HEK293 (cell line): ENCODE data around the gene CLNK.

Experiments used
- CTCF ChIA-PET: fragments of 350-600 bp; formaldehyde crosslinking; extraction: SDS; loops from one replicate; lab custom pipeline; 2021; ENCODE audit warnings: antibody characterized with exemption; lab: Yijun Ruan, JAX
- POLR2A ChIA-PET: fragments of 300-600 bp; formaldehyde crosslinking; extraction: SDS; loops from one replicate; lab custom pipeline; 2020; ENCODE audit warnings: antibody characterized with exemption, inconsistent platforms; lab: Yijun Ruan, JAX
- H3K27ac ChIP-seq: fragments of 200-500 bp; sonication (Bioruptor generic); 2 replicates; pipeline ENCODE4 v1.5.1; 2014; ENCODE audit warnings: low read depth, low read length, control low read depth, inconsistent platforms; ENCODE audit errors: extremely low read depth
- H3K36me3 ChIP-seq, 2 experiments: fragments of 200-500 bp in 1 of 2; sonication (Bioruptor generic) in 1 of 2; 1 replicate in 1 of 2; 2 replicates in 1 of 2; pipeline ENCODE4 v1.5.1; 2014 to 2017; ENCODE audit warnings: inconsistent platforms in 2 of 2, low read length in 2 of 2; ENCODE audit not compliant: control insufficient read depth in 2 of 2, insufficient read depth in 1 of 2
- H3K4me1 ChIP-seq: fragments of 200-500 bp; sonication (Bioruptor generic); 2 replicates; pipeline ENCODE4 v1.5.1; 2014; ENCODE audit warnings: mild to moderate bottlenecking, low read length, inconsistent platforms; ENCODE audit not compliant: control insufficient read depth, insufficient read depth
- H3K4me3 ChIP-seq: 2 replicates; pipeline ENCODE4 v1.5.1; 2011; ENCODE audit warnings: low read depth, mild to moderate bottlenecking, control low read depth, low read length, moderate library complexity
- H3K9me3 ChIP-seq: fragments of 200-500 bp; sonication (Bioruptor generic); 2 replicates; pipeline ENCODE4 v1.5.1; 2014; ENCODE audit warnings: low read depth, low read length, inconsistent platforms; ENCODE audit not compliant: control insufficient read depth, insufficient read depth
- AEBP2 ChIP-seq: fragments of 450-650 bp; formaldehyde crosslinking; IDR thresholded peaks from 2 replicates; pipeline ENCODE4 v1.5.1; 2016; ENCODE audit warnings: missing biosample characterization, missing genetic modification characterization, borderline replicate concordance
- RBAK ChIP-seq: fragments of 450-650 bp; formaldehyde crosslinking; IDR thresholded peaks from 2 replicates; pipeline ENCODE4 v1.5.1; 2016; ENCODE audit warnings: missing biosample characterization, missing genetic modification characterization
- SALL2 ChIP-seq: fragments of 450-650 bp; formaldehyde crosslinking; IDR thresholded peaks from 2 replicates; pipeline ENCODE4 v1.5.0; 2017; ENCODE audit warnings: missing biosample characterization, mild to moderate bottlenecking, missing genetic modification characterization, borderline replicate concordance
- TCF7L2 ChIP-seq: IDR thresholded peaks from 2 replicates; pipeline ENCODE4 v1.6.1; 2011; ENCODE audit warnings: low read depth, mild to moderate bottlenecking, inconsistent platforms, low read length, moderate library complexity, borderline replicate concordance
- YY2 ChIP-seq: fragments of 450-650 bp; formaldehyde crosslinking; IDR thresholded peaks from 2 replicates; pipeline ENCODE4 v1.5.1; 2016; ENCODE audit warnings: missing biosample characterization, missing genetic modification characterization
- ZBTB11 ChIP-seq: fragments of 450-650 bp; formaldehyde crosslinking; conservative IDR thresholded peaks from 2 replicates; pipeline ENCODE4 v1.5.1; 2016; ENCODE audit warnings: low read depth, missing biosample characterization, missing genetic modification characterization
- ZBTB20 ChIP-seq: fragments of 450-650 bp; formaldehyde crosslinking; IDR thresholded peaks from 2 replicates; pipeline ENCODE4 v1.5.1; 2016; ENCODE audit warnings: missing biosample characterization, missing genetic modification characterization
- ZBTB49 ChIP-seq: fragments of 450-650 bp; formaldehyde crosslinking; IDR thresholded peaks from 2 replicates; pipeline ENCODE4 v1.5.1; 2016; ENCODE audit warnings: missing biosample characterization, missing genetic modification characterization, low read depth
- ZFP3 ChIP-seq: fragments of 450-650 bp; formaldehyde crosslinking; IDR thresholded peaks from 2 replicates; pipeline ENCODE4 v1.5.1; 2016; ENCODE audit warnings: low read depth, missing biosample characterization, missing genetic modification characterization
- ZNF10 ChIP-seq: fragments of 450-650 bp; formaldehyde crosslinking; IDR thresholded peaks from 2 replicates; pipeline ENCODE4 v1.5.1; 2017; ENCODE audit warnings: missing biosample characterization, missing genetic modification characterization
- ZNF16 ChIP-seq: fragments of 450-650 bp; formaldehyde crosslinking; IDR thresholded peaks from 2 replicates; pipeline ENCODE4 v1.5.1; 2016; ENCODE audit warnings: low read depth, missing biosample characterization, missing genetic modification characterization
- ZNF26 ChIP-seq: fragments of 450-650 bp; formaldehyde crosslinking; IDR thresholded peaks from 2 replicates; pipeline ENCODE4 v1.5.1; 2016; ENCODE audit warnings: missing biosample characterization, missing genetic modification characterization
- ZNF266 ChIP-seq: fragments of 450-650 bp; formaldehyde crosslinking; IDR thresholded peaks from 2 replicates; pipeline ENCODE4 v1.5.1; 2016; ENCODE audit warnings: missing biosample characterization, missing genetic modification characterization, low read depth
- ZNF341 ChIP-seq: fragments of 450-650 bp; formaldehyde crosslinking; IDR thresholded peaks from 2 replicates; pipeline ENCODE4; 2016; ENCODE audit warnings: low read depth, missing biosample characterization, missing genetic modification characterization
- ZNF350 ChIP-seq: fragments of 450-650 bp; formaldehyde crosslinking; IDR thresholded peaks from 2 replicates; pipeline ENCODE4 v1.5.0; 2017; ENCODE audit warnings: missing biosample characterization, mild to moderate bottlenecking, missing genetic modification characterization
- ZNF404 ChIP-seq: fragments of 450-650 bp; formaldehyde crosslinking; IDR thresholded peaks from 2 replicates; pipeline ENCODE4 v1.5.1; 2017; ENCODE audit warnings: missing biosample characterization, missing genetic modification characterization
- ZNF514 ChIP-seq: fragments of 450-650 bp; formaldehyde crosslinking; IDR thresholded peaks from 2 replicates; pipeline ENCODE4 v1.5.1; 2016; ENCODE audit warnings: missing biosample characterization, missing genetic modification characterization
- ZNF544 ChIP-seq: fragments of 450-650 bp; formaldehyde crosslinking; IDR thresholded peaks from 2 replicates; pipeline ENCODE4 v1.5.0; 2017; ENCODE audit warnings: missing biosample characterization, missing genetic modification characterization
- ZNF555 ChIP-seq: fragments of 450-650 bp; formaldehyde crosslinking; conservative IDR thresholded peaks from 2 replicates; pipeline ENCODE4 v1.5.1; 2017; ENCODE audit warnings: missing biosample characterization, mild to moderate bottlenecking, missing genetic modification characterization, inconsistent platforms
- ZNF596 ChIP-seq: fragments of 450-650 bp; IDR thresholded peaks from 2 replicates; pipeline ENCODE4 v1.5.0; 2018; ENCODE audit warnings: missing biosample characterization, mild to moderate bottlenecking, missing genetic modification characterization, moderate library complexity
- ZNF621 ChIP-seq: fragments of 450-650 bp; formaldehyde crosslinking; IDR thresholded peaks from 2 replicates; pipeline ENCODE4 v1.5.1; 2017; ENCODE audit warnings: missing biosample characterization, missing genetic modification characterization
- ZNF747 ChIP-seq: fragments of 450-650 bp; formaldehyde crosslinking; IDR thresholded peaks from 2 replicates; pipeline ENCODE4 v1.5.1; 2016; ENCODE audit warnings: missing biosample characterization, missing genetic modification characterization
- ZNF76 ChIP-seq: fragments of 450-650 bp; formaldehyde crosslinking; IDR thresholded peaks from 2 replicates; pipeline ENCODE4; 2016; ENCODE audit warnings: low read depth, missing biosample characterization, missing genetic modification characterization, borderline replicate concordance
- ZNF785 ChIP-seq: fragments of 450-650 bp; formaldehyde crosslinking; IDR thresholded peaks from 2 replicates; pipeline ENCODE4 v1.5.1; 2016; ENCODE audit warnings: missing biosample characterization, missing genetic modification characterization
- ZNF843 ChIP-seq: fragments of 450-650 bp; formaldehyde crosslinking; IDR thresholded peaks from 2 replicates; pipeline ENCODE4 v1.5.1; 2016; ENCODE audit warnings: missing biosample characterization, missing genetic modification characterization

CLNK gene

GRCh38 chr4:10673817-10674369, 10.7 kb downstream of the CLNK start (continued):
- TF ChIP-seq ZNF843 (no peak), ZNF747 (tag by site-specific recombination) (no peak), TCF7L2 (no peak), ZNF544 (tag by site-specific recombination) (no peak), ZNF596 (tag by site-specific recombination) (no peak)

GRCh38 chr4:10672379-10672778, 12.2 kb downstream of the CLNK start:
- Histone ChIP-seq H3K9me3 (no peaks in the 10 kb centered on the region), H3K4me1 (no peaks in the 10 kb centered on the region), H3K27ac (no peak overlapping the region), H3K36me3 (no peaks in the 10 kb centered on the region), H3K4me3 (no peak overlapping the region)
- TF ChIP-seq YY2 (tag by site-specific recombination), result no peak
- TF ChIP-seq ZNF26 (tag by site-specific recombination), result no peak
- TF ChIP-seq AEBP2 (tag by site-specific recombination), result no peak
- TF ChIP-seq ZNF514 (tag by site-specific recombination), result no peak
- TF ChIP-seq ZNF555, result no peak
- TF ChIP-seq ZBTB49 (tag by site-specific recombination), result no peak
- TF ChIP-seq ZNF341 (tag by site-specific recombination), result no peak
- TF ChIP-seq ZNF16 (tag by site-specific recombination), result no peak
- TF ChIP-seq ZNF785 (tag by site-specific recombination), result no peak
- TF ChIP-seq ZBTB20, result no peak
- TF ChIP-seq RBAK (tag by site-specific recombination), result no peak
- TF ChIP-seq ZBTB11, result no peak
- no peak for TF ChIP-seq ZNF10
- TF ChIP-seq ZNF266, result no peak
- no peak for TF ChIP-seq ZFP3 (tag by site-specific recombination)
- TF ChIP-seq ZNF404 (tag by site-specific recombination), result no peak
- TF ChIP-seq ZNF76, result no peak
- no peak for TF ChIP-seq ZNF350 (tag by site-specific recombination)
- TF ChIP-seq SALL2 (tag by site-specific recombination), result no peak
- TF ChIP-seq ZNF621 (tag by site-specific recombination), result no peak
- ChIA-PET CTCF (no interaction called here), POLR2A (no interaction called here)
